Suppressor macrophage treated with lipopolysaccharide for 1 hour (primary cell): ENCODE measurements around the gene UBE3C.
"Not testable (repeated sequence)": the region's sequence is repeated elsewhere in the genome, so short reads cannot be mapped to it uniquely, and the experiment has no call there.

Source experiments
- DNase-seq, 3 donors: peaks; one replicate each; pipeline ENCODE4 v3.0.0-alpha.2; 2020 to 2022

The UBE3C gene

GRCh38 chr7:157241631-157242030 is 102.9 kb downstream of the UBE3C start:
- DNase-seq = no peak

GRCh38 chr7:157244516-157245294 is 106.0 kb downstream of the UBE3C start:
- no peak for DNase-seq

- no peak for DNase-seq
These were observed 107.3 kb downstream of the UBE3C start for GRCh38 chr7:157246052-157246451.

- no peak for DNase-seq
These were observed 109.9 kb downstream of the UBE3C start for GRCh38 chr7:157248659-157249058.

DNA sequence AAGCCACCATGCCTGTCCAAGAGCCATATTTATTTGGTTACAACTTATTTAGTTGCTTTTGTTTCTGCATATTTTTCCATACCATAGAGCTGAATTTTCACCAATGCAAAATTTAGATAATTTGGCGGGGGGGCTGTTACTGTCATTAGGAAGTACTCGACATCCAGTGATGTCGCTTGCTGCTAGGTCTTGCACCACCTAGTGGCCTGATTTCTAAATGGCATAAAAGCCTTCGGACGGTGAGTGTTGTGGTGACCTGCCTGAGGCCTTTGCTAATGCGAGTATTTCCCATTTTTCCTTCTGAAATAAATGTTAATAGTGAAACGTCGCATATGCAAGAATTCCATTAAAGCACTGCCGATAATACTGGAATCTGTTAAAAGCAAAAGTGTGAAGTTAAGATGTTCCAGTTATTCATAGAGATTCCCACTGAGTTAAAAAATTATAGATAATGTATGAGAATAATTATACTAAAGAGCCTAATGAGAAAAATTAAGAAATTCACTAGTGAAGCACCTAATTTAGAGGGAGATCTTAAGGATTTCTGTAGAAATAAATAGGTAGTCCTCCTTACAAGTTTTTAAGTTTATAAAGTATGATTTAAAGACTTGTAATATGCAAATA is 112.0 kb downstream of the UBE3C start:
- peak; percentile 74 to 85 (median 83) for DNase-seq

- DNase-seq = not testable (repeated sequence)
These were observed 113.1 kb downstream of the UBE3C start for GRCh38 chr7:157251817-157252216.

DNA sequence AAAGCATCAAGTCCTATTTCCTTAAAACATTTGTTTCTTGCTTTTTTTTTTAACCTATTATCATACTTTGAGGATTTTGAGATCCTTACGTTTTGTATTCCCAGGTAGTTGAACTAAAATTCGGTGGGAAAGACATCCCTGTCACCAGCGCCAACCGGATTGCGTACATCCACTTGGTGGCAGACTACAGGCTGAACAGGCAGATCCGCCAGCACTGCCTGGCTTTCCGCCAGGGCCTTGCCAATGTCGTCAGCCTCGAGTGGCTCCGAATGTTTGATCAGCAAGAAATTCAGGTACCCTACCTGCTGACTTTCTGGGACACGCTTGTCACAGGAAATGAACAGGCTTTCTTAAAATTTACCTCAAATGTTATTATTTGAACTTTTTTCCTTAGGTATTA is 115.1 kb downstream of the UBE3C start:
- no peak for DNase-seq

- not testable (repeated sequence) for DNase-seq
These were observed 116.1 kb downstream of the UBE3C start for GRCh38 chr7:157254781-157255180.

DNA sequence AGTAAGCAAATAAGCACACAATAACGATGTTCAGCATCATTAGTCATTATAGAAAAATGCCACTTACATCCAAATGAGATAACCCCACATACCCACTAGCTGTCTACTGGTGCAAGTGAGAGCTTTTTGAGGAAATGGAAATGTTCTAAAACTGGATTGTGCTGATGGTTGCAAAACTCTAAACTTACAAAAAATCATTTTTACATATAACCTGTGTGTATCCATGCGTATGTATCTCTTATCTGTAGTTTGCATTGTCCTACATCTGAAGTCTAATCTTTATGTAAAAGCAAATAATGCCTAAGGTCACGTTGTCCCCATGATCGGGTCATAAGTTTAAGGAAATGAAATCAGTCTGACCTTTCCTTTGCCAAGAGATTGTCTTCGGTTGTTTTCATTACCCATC is 116.5 kb downstream of the UBE3C start:
- no peak for DNase-seq

DNA sequence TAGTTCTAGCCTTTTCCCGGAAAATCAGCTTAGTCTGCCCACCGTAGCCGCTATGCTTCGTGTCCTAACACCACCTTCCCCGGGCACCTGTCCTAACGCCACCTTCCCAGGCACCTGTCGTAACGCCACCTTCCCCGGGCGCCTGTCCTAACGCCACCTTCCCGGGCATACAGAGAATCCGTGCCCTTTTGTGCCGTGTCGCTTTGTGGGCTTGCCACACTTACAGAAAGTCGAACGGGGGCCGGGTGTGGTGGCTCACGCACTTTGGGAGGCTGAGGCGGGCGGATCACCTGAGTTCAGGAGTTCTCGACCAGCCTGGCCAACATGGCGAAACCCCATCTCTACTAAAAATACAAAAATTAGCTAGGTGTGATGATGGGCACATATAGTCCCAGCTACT is 124.4 kb downstream of the UBE3C start:
- no peak for DNase-seq

DNA sequence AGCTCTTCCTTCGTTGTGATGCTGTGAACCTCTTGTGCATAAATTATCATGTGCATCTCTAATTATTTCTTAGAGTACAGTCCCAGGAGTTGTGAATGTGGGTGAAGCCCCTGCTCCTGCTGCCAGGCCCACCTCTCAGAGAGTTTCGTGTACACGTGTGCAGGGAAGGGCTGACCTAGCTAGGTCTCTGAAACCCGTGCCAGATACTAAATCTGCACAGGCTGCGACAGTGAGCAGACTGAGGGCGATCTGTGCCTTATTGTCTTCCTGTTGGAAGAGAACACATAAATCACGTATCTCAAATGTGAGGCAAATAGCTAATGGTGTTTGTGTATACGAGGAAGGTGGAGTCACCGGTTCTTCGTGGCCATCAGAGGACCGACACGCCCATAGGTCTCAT is 126.3 kb downstream of the UBE3C start:
- no peak for DNase-seq

DNA sequence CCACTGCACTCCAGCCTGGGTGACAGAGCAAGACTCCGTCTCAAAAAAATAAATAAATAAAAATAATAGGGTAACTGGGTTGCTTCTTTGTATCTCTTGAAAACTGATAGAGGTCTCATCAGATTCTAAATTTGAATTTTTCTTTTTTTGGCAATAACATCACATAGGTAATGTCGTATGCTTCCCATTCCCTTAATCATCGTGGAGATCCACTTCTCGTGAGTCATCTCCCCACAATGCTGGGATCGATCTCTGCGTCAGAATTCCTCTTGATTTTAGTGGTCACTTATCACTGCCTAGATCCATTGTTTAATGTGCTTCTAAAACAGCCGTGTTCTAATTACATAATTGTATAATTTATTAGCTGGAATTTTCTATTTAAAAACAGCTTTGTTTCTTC is 127.5 kb downstream of the UBE3C start:
- DNase-seq = no peak

DNA sequence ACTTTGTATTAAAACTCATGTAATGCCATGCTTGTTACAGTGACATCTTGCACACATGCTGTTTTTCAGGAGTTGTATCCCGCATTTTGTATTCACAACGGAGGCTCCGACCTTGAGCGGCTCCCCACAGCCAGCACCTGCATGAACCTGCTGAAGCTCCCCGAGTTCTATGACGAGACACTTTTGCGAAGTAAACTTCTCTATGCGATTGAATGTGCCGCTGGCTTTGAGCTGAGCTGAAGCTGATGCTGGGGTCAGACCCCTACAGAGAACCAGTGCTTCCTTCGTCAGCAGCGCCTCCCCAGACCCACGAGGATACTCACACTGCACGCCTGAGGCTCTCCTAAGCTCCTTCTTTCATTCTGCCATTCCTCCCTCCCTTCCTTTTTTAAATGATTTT is 128.8 kb downstream of the UBE3C start:
- no peak for DNase-seq

DNA sequence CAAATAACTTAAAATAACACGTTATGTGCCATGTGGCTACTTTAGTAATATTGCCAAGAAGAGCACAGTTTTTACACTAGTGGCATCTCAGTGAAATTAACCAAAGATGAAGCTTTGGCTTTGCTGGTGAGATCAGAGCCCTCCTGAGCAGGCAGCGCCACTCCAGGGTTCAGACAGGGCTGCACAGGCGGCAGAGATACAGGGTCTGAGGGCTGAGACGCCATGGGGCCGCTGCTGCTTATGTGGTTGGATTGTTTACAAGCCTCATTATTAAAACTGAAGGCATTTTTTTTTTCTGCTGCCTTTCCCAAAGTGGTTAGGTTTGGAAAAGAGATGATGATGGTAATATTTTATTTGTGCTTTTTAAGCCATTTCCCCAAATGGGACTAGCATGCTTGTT is 129.2 kb downstream of the UBE3C start:
- no peak for DNase-seq

GRCh38 chr7:157268540-157268939 is 129.8 kb downstream of the UBE3C start:
- no peak for DNase-seq

DNA sequence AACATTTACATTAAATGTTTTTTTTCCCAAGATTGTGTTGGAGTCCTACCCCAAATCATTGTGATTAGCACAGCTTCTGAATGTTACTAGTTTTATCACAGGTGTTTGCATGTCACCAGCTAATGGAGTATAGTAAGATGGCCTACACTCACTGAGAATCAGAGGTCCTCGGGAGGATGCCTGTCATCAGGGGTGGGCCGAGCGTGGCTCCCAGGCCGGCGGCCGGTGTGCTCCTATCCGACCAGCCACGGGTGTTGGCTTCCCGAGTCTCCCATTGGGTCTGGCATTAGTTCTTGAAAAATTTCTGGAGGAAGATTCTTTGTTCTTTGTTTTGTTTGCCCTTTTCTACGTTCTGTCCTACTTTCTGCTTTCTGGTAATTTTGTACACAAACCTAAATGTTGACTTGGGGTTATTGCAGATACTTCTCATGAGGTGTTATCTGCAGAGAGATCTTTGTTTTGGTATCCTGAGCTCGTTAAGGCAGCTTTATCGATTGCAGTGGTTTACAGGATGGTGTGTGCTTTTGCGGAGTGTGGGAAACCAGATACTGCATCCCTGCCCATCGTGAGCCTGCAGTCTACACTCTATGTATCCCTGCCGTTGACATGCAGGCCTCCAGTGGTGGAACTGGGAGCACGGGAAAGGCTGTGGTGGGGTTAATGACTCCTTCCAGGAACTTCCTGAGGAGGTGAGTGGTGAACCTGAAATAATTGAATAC is 130.8 kb downstream of the UBE3C start:
- no peak for DNase-seq

DNA sequence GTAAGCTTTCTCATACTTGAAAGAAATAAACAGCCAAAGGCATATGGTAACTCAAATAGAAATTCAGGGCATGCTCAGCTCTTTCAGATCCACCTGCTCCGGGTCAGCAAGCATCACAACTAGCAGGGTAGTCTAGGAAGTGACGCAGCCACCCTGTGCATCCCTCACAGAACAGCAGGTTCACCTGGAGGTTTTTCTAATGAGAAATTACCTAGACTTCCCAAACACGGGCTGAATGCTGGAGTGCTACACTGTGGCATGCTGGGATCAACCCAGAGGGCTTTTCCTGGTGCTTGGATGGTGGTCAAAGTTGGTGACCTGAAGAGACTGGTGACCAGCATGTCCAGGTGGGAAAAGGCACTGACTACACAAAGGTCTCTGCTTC is 131.3 kb downstream of the UBE3C start:
- no peak for DNase-seq

DNA sequence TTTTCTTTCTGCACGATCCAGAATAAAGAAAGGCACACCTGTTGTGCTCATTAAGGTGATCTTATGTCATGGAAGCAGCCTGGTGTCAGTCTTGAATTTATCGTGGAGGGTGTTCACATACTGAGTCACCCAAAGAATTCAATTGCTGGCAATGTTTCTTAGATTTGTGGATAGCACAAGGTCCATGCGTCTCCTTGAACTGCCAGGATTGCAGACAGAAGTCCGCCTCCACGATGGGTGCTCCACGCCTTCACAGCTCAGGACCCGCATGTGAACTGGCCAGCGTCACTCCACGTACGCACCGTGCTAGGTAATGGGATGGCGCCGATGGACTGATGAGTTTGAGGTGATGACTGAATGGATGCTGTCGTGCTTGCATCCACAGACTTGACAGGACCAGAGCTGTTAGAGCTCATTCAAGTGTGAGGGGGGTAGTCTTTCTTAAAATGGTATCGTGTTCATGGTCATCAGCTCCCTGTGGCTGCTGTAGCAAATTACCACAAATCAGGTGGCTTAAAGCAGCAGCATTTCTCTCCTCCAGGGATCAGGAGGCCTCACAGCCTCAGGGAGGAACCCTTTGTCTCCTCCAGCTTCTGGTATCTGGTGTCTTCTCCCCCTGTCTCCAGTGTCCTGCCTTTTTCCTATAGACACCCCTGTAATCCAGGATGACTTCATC is 132.7 kb downstream of the UBE3C start:
- DNase-seq = no peak

DNA sequence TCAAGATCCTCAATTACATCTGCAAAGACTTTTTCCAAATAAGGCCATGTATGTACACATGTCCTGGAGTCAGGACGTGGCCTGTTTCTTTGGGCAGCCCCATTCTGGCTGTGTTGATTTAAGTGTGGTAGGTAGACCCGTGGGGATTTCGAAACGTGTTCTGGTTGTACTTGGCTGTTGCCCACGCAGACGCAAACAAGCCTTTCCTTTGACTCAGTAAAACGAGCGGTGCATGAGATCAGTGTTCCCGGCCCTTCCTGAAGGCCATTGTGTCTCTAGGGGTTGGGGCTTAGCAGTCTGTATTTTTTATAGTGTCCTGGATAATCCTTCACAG is 133.2 kb downstream of the UBE3C start:
- DNase-seq = peak; percentile 62 to 78 (median 63)

GRCh38 chr7:157272351-157273207 is 133.9 kb downstream of the UBE3C start:
- no peak for DNase-seq

- peak; percentile 85 to 90 (median 86) for DNase-seq
These were observed 134.7 kb downstream of the UBE3C start for GRCh38 chr7:157273208-157274093.
